ENCODE results near the gene ZSCAN9.

The ZSCAN9 gene

DNA sequence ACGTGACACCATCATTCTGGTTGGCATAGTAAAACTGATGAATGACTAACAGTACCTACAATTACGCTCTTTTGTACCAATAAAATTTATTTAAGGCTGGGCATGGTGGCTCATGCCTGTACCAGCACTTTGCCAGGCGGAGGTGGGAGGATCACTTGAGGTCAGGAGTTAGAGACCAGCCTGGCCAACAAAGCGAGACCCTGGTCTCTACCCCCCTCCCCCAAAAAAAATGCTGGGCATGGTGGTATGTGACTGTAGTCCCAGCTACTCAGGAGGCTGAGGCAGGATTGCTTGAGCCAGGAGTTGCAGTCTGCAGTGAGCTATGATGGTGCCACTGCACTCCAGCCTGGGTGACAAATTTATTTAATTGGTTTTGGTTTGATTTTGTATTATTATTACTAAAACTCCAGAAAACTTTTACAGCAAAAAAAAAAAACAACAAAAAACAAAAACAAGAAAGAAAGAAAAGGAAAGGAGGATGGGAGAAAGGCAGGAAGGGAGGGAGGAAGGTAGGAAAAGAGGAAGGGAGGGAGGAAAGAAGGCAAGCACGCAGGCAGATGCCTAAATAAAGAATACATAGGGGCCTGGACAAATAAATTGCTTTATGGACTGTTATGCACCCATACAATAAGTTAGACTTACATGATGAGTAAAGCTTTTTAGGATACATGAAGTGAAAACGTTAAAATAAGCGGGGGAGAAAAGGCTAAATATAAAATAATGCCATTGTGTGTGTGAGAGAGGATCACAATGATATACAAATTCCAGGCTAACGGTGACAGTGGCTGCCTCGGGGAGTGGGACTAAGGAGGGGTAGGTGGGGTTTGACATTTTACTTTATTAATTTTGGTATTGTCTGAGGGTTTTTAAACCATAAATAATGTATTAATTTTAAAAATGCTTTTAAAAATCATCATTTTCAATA lies 682 bp upstream of the ZSCAN9 start:
- no peak for DNase-seq

DNA sequence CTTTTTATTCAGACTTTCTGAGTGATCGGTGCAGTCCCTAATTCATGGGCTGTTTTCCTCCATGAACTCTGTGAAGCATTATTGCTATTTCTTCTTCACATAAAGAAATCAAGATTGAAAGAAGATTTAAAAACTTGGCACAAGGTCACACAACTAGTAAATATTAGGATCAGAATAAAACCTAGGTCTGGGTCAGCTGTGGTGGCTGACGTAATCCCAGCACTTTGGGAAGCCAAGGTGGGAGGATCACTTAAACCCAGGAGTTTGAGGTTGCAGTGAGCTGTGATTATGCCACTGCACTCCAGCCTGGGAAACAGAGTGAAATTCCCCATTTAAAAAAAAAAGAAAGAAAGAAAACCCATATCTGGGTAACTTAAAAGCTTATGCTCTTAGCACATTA lies 1.4 kb downstream of the ZSCAN9 start:
- DNase-seq = no peak

- no peak for DNase-seq
Observed at GRCh38 chr6:28232785-28233184, 7.7 kb downstream of the ZSCAN9 start.

DNA sequence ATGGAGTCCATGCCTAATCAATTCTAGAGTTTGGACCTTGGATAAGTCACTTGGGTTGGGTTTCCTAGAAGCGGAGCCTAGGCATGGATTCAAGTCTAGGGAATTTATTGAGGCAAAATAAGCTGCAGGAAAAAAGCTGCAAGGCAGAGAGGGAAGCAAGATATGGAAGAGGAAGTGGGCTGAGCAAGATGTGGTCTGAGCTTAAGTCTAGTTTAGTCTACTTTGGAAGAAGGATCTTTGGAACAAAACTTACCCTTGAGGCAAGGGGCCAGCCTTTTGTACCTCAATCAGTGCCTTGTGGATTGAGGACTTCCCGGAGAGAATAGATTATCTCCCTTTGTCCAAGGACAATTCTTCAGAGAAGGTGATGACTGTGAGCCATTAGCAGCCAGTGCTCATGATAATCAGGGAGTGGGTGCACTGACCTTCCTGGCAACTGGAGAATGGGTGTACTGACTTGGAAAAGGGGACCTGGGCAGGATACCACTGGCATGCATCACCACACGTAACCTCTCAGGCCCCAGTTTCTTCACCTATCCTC lies 10.9 kb downstream of the ZSCAN9 start:
- DNase-seq = no peak

GRCh38 chr6:28239636-28240035 lies 14.6 kb downstream of the ZSCAN9 start:
- no peak for DNase-seq

GRCh38 chr6:28240471-28240870 lies 15.4 kb downstream of the ZSCAN9 start:
- DNase-seq = no peak

GRCh38 chr6:28243946-28244345 lies 18.9 kb downstream of the ZSCAN9 start:
- no peak for DNase-seq

DNA sequence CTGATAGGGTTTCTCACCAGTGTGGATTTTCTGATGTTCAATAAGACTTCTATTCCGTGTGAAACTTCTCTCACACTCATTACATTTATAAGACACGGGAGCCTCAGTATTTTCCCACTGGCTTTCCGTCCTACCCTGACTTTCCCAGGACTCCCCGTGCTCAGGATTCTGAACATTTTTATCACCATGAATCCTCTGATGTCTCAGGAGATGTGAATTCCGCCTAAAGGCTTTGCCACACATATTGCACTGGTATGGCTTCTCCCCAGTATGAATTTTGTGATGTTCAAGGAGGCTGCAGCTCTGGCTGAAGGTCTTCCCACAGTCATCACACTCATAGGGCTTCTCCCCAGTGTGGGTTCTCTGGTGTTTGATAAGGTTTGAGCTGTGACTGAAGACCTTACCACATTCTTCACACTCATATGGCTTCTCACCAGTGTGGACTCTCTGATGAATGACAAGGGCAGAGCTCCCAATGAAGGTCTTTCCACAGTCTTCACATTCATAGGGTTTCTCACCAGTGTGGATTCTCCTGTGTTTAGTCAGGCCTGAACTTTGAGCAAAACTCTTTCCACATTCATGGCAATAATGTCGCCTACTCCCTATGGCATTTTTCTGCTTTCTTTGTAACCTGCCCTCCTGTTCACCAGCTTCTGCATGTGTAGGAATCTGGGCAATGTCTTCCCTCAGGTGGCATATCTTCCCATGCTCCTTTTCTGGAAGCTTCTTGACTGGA lies 20.3 kb downstream of the ZSCAN9 start:
- no peak for DNase-seq

GRCh38 chr6:28248916-28249315 lies 23.8 kb downstream of the ZSCAN9 start:
- no peak for DNase-seq

- no peak for DNase-seq
Observed at GRCh38 chr6:28250747-28251146, 25.7 kb downstream of the ZSCAN9 start.

DNA sequence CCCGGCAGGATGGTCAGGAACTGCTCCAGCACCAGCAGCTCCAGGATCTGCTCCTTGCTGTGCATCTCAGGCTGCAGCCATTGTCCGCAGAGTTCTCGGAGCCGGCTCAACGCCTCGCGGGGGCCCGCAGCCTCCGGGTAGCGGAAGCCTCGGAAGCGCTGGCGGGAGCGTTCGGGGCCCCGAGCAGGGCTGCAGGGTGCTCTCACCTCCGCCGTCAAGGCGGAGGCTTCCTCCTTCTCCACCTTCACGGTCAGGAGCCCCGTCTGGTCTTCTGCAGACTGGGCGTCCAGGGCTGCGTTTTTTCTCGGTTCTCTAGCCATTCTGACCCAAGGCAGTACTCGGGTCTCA lies 26.6 kb downstream of the ZSCAN9 start:
- no peak for DNase-seq

GRCh38 chr6:28252009-28252975 lies 27.2 kb downstream of the ZSCAN9 start, which contains the start of gene ZKSCAN4:
ZKSCAN4 (minus strand) TSS chr6:28252269; CDS start chr6:28251980, 289 bp downstream.
- DNase-seq = peak; percentile 71

- no peak for DNase-seq
Observed at GRCh38 chr6:28254121-28254519, 29.0 kb downstream of the ZSCAN9 start.

- DNase-seq = no peak
Observed at GRCh38 chr6:28257042-28257441, 32.0 kb downstream of the ZSCAN9 start.

- DNase-seq = peak; percentile 60
Observed at GRCh38 chr6:28258877-28259777, 34.1 kb downstream of the ZSCAN9 start, which contains the start of gene NKAPL. NKAPL (plus strand) TSS chr6:28259297; CDS start chr6:28259372, 75 bp downstream.

DNA sequence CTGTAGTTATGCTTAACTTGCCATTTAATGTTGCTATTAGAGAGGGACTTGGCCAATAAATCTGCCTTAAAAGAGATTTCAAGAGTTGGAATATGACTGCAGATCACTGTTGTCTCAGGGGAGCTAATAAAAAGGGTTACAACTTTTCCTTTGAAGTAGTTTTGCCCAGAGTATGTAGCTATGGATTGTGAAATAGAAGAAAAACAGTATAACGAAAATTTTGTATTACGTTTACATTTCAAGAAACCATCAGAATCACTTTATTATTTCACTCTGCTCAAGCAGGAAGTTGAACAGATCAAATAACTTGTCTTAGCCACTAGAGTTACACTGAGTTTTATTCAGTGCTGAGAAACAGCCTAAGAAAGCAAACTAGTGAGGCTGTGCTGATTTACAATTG lies 38.8 kb downstream of the ZSCAN9 start:
- DNase-seq = no peak

DNA sequence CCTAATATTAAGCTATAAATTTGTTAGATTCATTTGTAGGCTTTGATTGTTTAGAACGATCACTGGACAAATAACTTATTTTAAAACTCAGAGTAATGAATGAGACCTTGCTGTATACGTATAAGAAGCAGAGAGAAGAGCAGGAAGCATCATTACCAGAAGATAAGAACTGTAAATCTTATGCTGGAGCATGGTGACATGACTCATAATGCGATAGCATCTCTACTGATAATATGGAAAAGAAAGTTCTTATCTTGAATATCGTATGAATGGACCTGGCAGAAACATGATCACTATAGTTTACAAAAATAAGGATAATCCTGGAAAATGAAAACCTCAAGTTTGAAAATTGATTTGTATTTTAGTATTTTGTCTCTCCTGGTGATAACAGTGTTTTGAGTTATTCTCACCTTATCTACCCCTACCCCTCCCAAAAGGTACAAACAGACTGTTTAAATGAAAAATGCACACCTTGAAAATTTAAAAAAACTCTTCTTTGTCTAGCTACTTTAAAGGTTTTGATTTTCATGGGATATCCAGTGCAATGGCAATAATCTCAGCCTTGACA lies 39.8 kb downstream of the ZSCAN9 start:
- DNase-seq = no peak

DNA sequence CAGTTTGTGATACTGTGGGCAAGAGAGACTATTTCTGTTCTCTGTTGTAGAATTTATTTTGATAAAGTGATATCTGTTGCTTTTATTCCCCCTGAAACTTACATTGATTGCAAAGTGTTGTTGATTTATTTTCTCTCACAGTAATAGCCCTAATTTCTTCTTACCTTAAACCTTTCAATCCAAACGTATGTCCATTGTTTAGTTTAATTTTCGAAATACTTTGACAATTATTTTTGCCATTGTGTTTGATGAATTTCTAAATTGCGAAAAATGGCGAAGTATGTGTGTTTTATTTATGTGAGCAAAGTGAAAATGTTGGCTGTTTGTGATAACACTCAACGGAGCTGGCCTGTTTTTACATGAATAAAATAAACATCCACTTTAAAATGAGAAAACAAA lies 41.5 kb downstream of the ZSCAN9 start:
- DNase-seq = no peak

DNA sequence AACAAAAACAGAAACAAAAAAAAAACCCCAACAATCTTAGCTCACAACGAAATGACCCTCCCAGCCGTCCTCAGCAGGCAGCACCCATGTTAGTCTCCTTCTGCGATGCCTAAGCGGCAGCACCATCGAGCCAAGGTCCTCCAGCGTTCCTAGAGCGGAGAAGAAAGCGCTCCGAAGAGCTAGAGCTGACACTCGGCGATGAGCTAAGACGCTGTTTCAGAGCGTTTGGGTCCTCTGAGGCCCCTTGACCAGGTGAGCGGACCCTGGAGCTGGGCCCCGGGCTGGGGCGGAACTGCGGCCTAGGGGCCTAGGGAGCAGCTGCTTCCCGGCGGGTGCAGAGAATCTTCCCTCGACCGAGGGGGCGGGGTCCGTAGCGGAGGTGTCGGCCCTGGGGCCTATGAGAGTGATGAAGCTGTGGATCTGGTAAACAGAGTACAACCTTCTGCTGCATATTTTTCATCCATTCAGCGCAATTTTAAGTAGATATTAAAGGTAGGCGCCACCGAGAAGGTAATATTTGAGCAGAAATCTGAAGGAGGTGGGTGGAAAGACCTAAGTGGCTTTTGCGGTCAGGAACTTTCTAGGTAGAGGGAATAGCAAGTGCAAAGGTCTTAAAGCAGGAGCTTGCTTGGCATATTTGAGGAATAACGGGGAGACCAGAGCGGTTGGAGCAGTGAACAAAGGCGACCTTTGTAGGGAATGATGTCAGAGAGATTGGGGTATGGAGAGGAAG lies 42.1 kb downstream of the ZSCAN9 start, which contains the start of gene ZSCAN26:
Gene ZSCAN26, plus strand, starts transcription at position 182 of the 733 bp plus-strand sequence. CDS start 4,777 bp downstream, outside the sequence.
- DNase-seq = peak; percentile 91

- no peak for DNase-seq
Observed at GRCh38 chr6:28267695-28268059, 42.6 kb downstream of the ZSCAN9 start.
